Transverse colon (tissue), 4 donors: ENCODE measurements around the gene SEMA4A. TPM values are rescaled to one million over a fixed set of nuclear protein-coding genes. Genes with fewer than 3 reads are reported as not detected.
"Not testable (repeated sequence)": the region's sequence is repeated elsewhere in the genome, so short reads cannot be mapped to it uniquely, and the experiment has no call there.

ENCODE experiments used
- DNase-seq: peaks from one replicate; pipeline ENCODE4 v3.0.0-alpha.2; 2019
- H3K27ac ChIP-seq, 4 donors: fragments of 200-600 bp; sonication (generic); 2 replicates each; pipeline ENCODE4 v1.5.1; 2016 to 2018; ENCODE audit warnings: inconsistent platforms in 4 of 4
- H3K27me3 ChIP-seq: fragments of 200-600 bp; sonication (generic); 2 replicates; pipeline ENCODE4 v1.5.1; 2017; ENCODE audit warnings: inconsistent platforms
- H3K36me3 ChIP-seq, 4 donors: fragments of 200-600 bp; sonication (generic); 2 replicates each; pipeline ENCODE4 v1.5.1; 2017 to 2019; ENCODE audit warnings: inconsistent platforms in 4 of 4
- H3K4me1 ChIP-seq, 4 donors: fragments of 200-600 bp; sonication (generic); 2 replicates each; pipeline ENCODE4 v1.5.1; 2017 to 2020; ENCODE audit warnings: inconsistent platforms in 4 of 4
- H3K4me3 ChIP-seq, 4 donors: fragments of 200-600 bp; sonication (generic); 1 replicate in 1 of 4; 2 replicates in 3 of 4; pipeline versions ENCODE4 v1.5.1 to v1.6.1; 2017 to 2019; ENCODE audit warnings: inconsistent platforms in 4 of 4
- H3K9me3 ChIP-seq, 2 donors: fragments of 200-600 bp; sonication (generic); 2 replicates each; pipeline ENCODE4 v1.5.1; 2017 to 2019; ENCODE audit warnings: inconsistent platforms in 2 of 2
- CTCF ChIP-seq, 5 experiments: fragments of 200-600 bp in 3 of 5; fragments of 450-650 bp in 2 of 5; sonication (generic) in 3 of 5; IDR thresholded peaks; 1 replicate in 2 of 5; 2 replicates in 3 of 5; pipeline ENCODE4 v1.5.1; 2016 to 2017; ENCODE audit warnings: antibody characterized with exemption in 5 of 5, inconsistent platforms in 3 of 5, mild to moderate bottlenecking in 2 of 5, moderate library complexity in 1 of 5
- EP300 ChIP-seq: sonication (generic); formaldehyde crosslinking; IDR thresholded peaks from one replicate; pipeline ENCODE4 v1.6.1; 2017; ENCODE audit warnings: antibody characterized with exemption, low read depth
- POLR2A ChIP-seq: fragments of 450-650 bp; IDR thresholded peaks from one replicate; pipeline ENCODE4 v1.6.1; 2016; ENCODE audit warnings: antibody characterized with exemption, mild to moderate bottlenecking, moderate library complexity
- POLR2AphosphoS5 ChIP-seq, 3 donors: sonication (generic); formaldehyde crosslinking; IDR thresholded peaks; one replicate each; pipeline ENCODE4 v1.6.1; 2016; ENCODE audit warnings: antibody characterized with exemption in 3 of 3
- WGBS, 2 donors: methylation state at CpG; one replicate each; pipeline ENCODE4 v1.1.5; 2018; ENCODE audit warnings: low coverage in 1 of 2; 5-methylcytosine and 5-hydroxymethylcytosine counted together
- in situ Hi-C, 4 donors: fragments of 200-750 bp; cut with MboI; loops; one replicate each; pipeline versions ENCODE4 v1.15.0 to v1.15.1; 2017; ENCODE audit warnings: low sequenced_read_pairs in 3 of 4, low pct_ligation_motif_present in 1 of 4, low pct_unique_long_range_greater_than_20kb in 1 of 4
- intact Hi-C: fragments of 100-400 bp; cut with DNase I; formaldehyde crosslinking; loops from one replicate; pipeline ENCODE4 v1.15.1; 2023; ENCODE audit warnings: low total_unique reads
- total RNA-seq, 4 donors: library from RNA; depleted of rRNA; stranded (reverse); fragments of >200 nt; gene quantifications; one replicate each; pipeline ENCODE4 v1.1.0, GENCODE V29; 2016

Gene SEMA4A
- total RNA-seq, 4 donors from 2014 or later: 2.6 to 6.0 (median 4.8) TPM; not detected in 1

- in situ Hi-C loops: loop anchor here in 1 of 4 donors (25.0 kb wide), 1 partner anchor 126 kb away; the partner anchor contains the start of gene MEX3A
Measured at GRCh38 chr1:156212833-156213643, 59.7 kb downstream of the SEMA4A start, which contains the start of gene PMF1. Gene PMF1, plus strand, starts transcription at chr1:156213007. Its CDS starts 9 bp downstream, at chr1:156213016.

GRCh38 chr1:156213644-156213966, 60.2 kb downstream of the SEMA4A start:
- 11 to 19% methylated on average over 6 to 11 of the region's 11 CpGs for WGBS, 2 donors
- H3K27me3 ChIP-seq: no peaks in the 10 kb centered on the region
- H3K4me1 ChIP-seq: peaks cover 15 to 30% (median 22%) of the 10 kb centered on the region in 4 donors
- H3K9me3 ChIP-seq: no peaks in the 10 kb centered on the region
- no peak for DNase-seq
- in situ Hi-C loops (loop anchor here in 1 of 4 donors (25.0 kb wide), 1 partner anchor 126 kb away; the partner anchor contains the start of gene MEX3A), intact Hi-C loops (no loop called here)
- peak overlapping the region; percentile 41 to 73 (median 69) for H3K4me3 ChIP-seq
- H3K27ac ChIP-seq: peak overlapping the region; percentile 88 to 96 (median 94)
- TF ChIP-seq POLR2AphosphoS5 (IDR thresholded peaks at IDR 0.05): no peak
- no peak for TF ChIP-seq POLR2A
- TF ChIP-seq CTCF (IDR thresholded peaks at IDR 0.05): no peak
- TF ChIP-seq EP300: no peak
- peaks cover 0 to 6% (median 0%) of the 10 kb centered on the region in 4 donors for H3K36me3 ChIP-seq

More at GRCh38 chr1:156212833-156213643, 59.7 kb downstream of the SEMA4A start, which contains the start of gene PMF1:
- no peaks in the 10 kb centered on the region for H3K9me3 ChIP-seq
- H3K4me3 ChIP-seq: peak within 1 kb of the TSS; percentile 41 to 73 (median 69)
- peak within 1 kb of the TSS; percentile 88 to 96 (median 94) for H3K27ac ChIP-seq
- peaks cover 15 to 30% (median 22%) of the 10 kb centered on the region in 4 donors for H3K4me1 ChIP-seq
- peak; percentile 97 for DNase-seq
- H3K27me3 ChIP-seq: no peaks in the 10 kb centered on the region
- H3K36me3 ChIP-seq: peaks cover 0 to 10% (median under 1%) of the 10 kb centered on the region in 4 donors
- TF ChIP-seq EP300 (peak; percentile 29), CTCF (IDR thresholded peaks at IDR 0.05) (no peak), POLR2A (peak; percentile 77), POLR2AphosphoS5 (IDR thresholded peaks at IDR 0.05) (peak; percentile 85 to 93 (median 85))
- intact Hi-C loops: no loop called here
- 0% methylated on average over 14 to 49 of the region's 61 CpGs for WGBS, 2 donors

GRCh38 chr1:156214024-156214748, 60.8 kb downstream of the SEMA4A start:
- no peak for TF ChIP-seq POLR2AphosphoS5 (IDR thresholded peaks at IDR 0.05)
- no peak for TF ChIP-seq EP300
- no peak for TF ChIP-seq CTCF (IDR thresholded peaks at IDR 0.05)
- no peak for TF ChIP-seq POLR2A
- H3K9me3 ChIP-seq: no peaks in the 10 kb centered on the region
- H3K36me3 ChIP-seq: peaks cover 0 to 6% (median 0%) of the 10 kb centered on the region in 4 donors
- peak overlapping the region; percentile 88 to 96 (median 94) for H3K27ac ChIP-seq
- no peaks in the 10 kb centered on the region for H3K27me3 ChIP-seq
- no peak for DNase-seq
- peak overlapping the region in 3 of 4 donors; percentile 41 to 69 (median 69) for H3K4me3 ChIP-seq
- H3K4me1 ChIP-seq: peaks cover 15 to 30% (median 22%) of the 10 kb centered on the region in 4 donors
- intact Hi-C loops (no loop called here), in situ Hi-C loops (loop anchor here in 1 of 4 donors (25.0 kb wide), 1 partner anchor 127 kb away; the partner anchor contains the start of gene MEX3A)
- 0 to 77% methylated on average over 1 to 16 of the region's 16 CpGs for WGBS, 2 donors

- in situ Hi-C loops: loop anchor here in 1 of 4 donors (25.0 kb wide), 1 partner anchor 129 kb away; the partner anchor contains the start of gene MEX3A
- H3K27ac ChIP-seq, DNase-seq, H3K36me3 ChIP-seq, H3K4me3 ChIP-seq, H3K9me3 ChIP-seq, intact Hi-C loops, H3K27me3 ChIP-seq: not testable (repeated sequence)
- WGBS, 2 donors: 97 to 98% methylated on average over 18 to 55 of the region's 55 CpGs
- peaks cover 15 to 30% (median 22%) of the 10 kb centered on the region in 4 donors for H3K4me1 ChIP-seq
Measured at GRCh38 chr1:156216361-156217086, 63.1 kb downstream of the SEMA4A start.
